Measurements from ENCODE around the gene ZNF609.
A peak's percentile ranks its signal among the peaks of the same experiment; 100 is the strongest.
"Not testable (repeated sequence)": the region's sequence is repeated elsewhere in the genome, so short reads cannot be mapped to it uniquely, and the experiment has no call there.

The ZNF609 gene

GRCh38 chr15:64455961-64456371 is 4.4 kb upstream of the ZNF609 start:
- no peak for DNase-seq (ENCODE audit: low read depth)

GRCh38 chr15:64456634-64457108 is 3.7 kb upstream of the ZNF609 start:
- no peak for DNase-seq (ENCODE audit: low read depth)

- no peak for DNase-seq (ENCODE audit: low read depth)
Observed at GRCh38 chr15:64459066-64459781, 1.2 kb upstream of the ZNF609 start.

- peak; percentile 33 for DNase-seq (ENCODE audit: low read depth)
Observed at GRCh38 chr15:64460724-64461720, 644 bp downstream of the ZNF609 start.

- DNase-seq (ENCODE audit: low read depth) = peak; percentile 21
Observed at GRCh38 chr15:64461721-64462162, 1.4 kb downstream of the ZNF609 start.

- DNase-seq (ENCODE audit: low read depth) = no peak
Observed at GRCh38 chr15:64462492-64462891, 2.1 kb downstream of the ZNF609 start.

- DNase-seq (ENCODE audit: low read depth) = no peak
Observed at GRCh38 chr15:64464276-64465005, 4.1 kb downstream of the ZNF609 start.

GRCh38 chr15:64466408-64467141 is 6.2 kb downstream of the ZNF609 start:
- DNase-seq (ENCODE audit: low read depth) = no peak

GRCh38 chr15:64472161-64472560 is 11.8 kb downstream of the ZNF609 start:
- DNase-seq (ENCODE audit: low read depth) = no peak

- no peak for DNase-seq (ENCODE audit: low read depth)
Observed at GRCh38 chr15:64474846-64475245, 14.5 kb downstream of the ZNF609 start.

- no peak for DNase-seq (ENCODE audit: low read depth)
Observed at GRCh38 chr15:64476550-64476949, 16.2 kb downstream of the ZNF609 start.

- DNase-seq (ENCODE audit: low read depth) = no peak
Observed at GRCh38 chr15:64478863-64479262, 18.5 kb downstream of the ZNF609 start.

- DNase-seq (ENCODE audit: low read depth) = no peak
Observed at GRCh38 chr15:64480891-64481290, 20.5 kb downstream of the ZNF609 start.

GRCh38 chr15:64483749-64484148 is 23.4 kb downstream of the ZNF609 start:
- no peak for DNase-seq (ENCODE audit: low read depth)

- no peak for DNase-seq (ENCODE audit: low read depth)
Observed at GRCh38 chr15:64485796-64486195, 25.4 kb downstream of the ZNF609 start.

- no peak for DNase-seq (ENCODE audit: low read depth)
Observed at GRCh38 chr15:64490598-64491259, 30.4 kb downstream of the ZNF609 start.

- DNase-seq (ENCODE audit: low read depth) = no peak
Observed at GRCh38 chr15:64493641-64494040, 33.3 kb downstream of the ZNF609 start.

GRCh38 chr15:64495968-64496367 is 35.6 kb downstream of the ZNF609 start:
- not testable (repeated sequence) for DNase-seq (ENCODE audit: low read depth)

GRCh38 chr15:64500695-64501395 is 40.5 kb downstream of the ZNF609 start:
- no peak for DNase-seq (ENCODE audit: low read depth)

- no peak for DNase-seq (ENCODE audit: low read depth)
Observed at GRCh38 chr15:64501396-64501715, 41.0 kb downstream of the ZNF609 start.

Data from activated T-cell treated with anti-CD3 and anti-CD28 coated beads for 24 hours (primary cell).